Measurements from ENCODE around the gene CBLC. TPM values are rescaled to one million over a fixed set of nuclear protein-coding genes. Genes with fewer than 3 reads are reported as not detected.

CBLC gene
- not detected in 2 replicates for total RNA-seq (2014; rRNA removed; shearing (Covaris generic))

- DNase-seq (ENCODE audit: low read depth): no peak
These were observed at the start of gene CBLC for GRCh38 chr19:44777715-44778347. Gene CBLC, plus strand, starts transcription at chr19:44777890. Its CDS starts 42 bp downstream, at chr19:44777932.

DNA sequence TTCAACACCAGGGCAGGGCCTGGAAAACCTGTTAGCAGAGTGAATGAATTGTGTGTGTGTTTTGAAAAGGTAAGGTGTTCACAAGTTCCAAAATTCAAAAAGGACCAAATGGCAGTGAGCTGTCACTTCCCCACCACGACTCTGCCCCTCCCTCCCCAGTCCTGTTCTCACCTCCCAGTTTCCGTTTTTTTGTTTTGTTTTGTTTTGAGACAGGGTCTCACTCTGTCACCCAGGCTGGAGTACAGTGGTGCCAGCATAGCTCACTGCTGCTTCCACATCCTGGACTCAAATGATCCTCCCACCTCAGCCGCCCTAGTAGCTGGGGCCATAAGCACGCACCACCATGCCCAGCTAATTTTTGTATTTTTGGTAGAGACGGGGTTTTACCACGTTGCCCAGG lies 49.5 kb upstream of the CBLC start:
- DNase-seq (ENCODE audit: low read depth): no peak

DNA sequence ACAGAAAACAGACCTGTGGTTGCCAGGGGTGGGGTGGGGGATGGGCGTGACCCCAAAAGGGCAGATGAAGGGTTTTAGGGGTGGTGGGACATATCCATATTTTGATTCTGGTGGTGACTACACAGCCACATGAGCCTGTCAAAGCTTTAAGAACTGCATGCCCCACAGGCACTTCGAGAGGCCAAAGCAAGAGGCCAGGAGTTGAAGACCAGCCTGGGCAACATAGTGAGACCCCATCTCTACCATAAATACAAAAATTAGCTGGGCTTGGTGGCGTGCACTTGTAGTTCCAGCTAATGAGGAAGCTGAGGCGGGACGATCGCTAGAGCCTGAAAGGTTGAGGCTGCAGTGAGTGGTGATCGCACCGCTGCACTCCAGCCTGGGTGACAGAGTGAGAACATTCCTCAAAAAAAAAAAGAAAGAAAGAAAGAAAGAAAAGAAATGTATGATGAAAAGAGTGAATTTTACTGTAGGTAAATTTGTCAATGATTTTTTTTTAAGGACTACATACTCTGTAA lies 48.1 kb upstream of the CBLC start:
- DNase-seq (ENCODE audit: low read depth): no peak

DNA sequence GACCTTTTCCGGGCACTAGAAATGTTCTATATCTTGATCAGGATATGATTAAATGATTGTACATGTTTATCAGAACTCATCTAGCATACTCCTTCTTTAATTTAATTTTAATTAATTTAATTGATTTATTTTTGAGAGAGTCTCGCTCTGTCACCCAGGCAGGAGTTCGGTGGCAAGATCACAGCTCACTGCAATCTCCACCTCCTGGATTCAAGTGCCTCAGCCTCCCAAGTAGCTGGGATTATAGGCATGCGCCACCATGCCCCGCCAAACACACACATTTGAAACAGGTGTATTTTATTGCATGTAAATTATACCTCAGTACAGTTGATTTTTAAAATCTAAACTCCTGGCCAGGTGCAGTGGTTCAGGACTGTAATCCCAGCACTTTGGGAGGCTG lies 46.6 kb upstream of the CBLC start:
- DNase-seq (ENCODE audit: low read depth): no peak

DNA sequence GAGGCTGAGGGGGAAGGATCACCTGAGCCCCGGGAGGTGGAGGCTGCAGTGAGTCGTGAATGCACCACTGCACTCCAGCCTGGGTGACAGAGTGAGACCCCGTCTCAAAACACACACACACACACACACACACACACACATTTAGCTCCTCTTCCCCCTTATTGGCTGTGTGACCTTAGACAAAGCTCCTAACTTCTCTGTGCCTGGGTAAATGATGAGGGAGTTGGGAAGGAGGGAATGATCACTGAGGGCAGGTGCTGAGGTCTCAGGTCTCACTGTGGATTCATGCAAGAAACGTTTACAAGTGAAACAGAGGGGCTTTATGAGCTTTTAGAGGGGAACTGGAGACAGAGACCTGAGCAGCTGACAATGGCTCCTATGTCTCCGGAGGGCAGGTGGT lies 46.1 kb upstream of the CBLC start:
- no peak for DNase-seq (ENCODE audit: low read depth)

DNA sequence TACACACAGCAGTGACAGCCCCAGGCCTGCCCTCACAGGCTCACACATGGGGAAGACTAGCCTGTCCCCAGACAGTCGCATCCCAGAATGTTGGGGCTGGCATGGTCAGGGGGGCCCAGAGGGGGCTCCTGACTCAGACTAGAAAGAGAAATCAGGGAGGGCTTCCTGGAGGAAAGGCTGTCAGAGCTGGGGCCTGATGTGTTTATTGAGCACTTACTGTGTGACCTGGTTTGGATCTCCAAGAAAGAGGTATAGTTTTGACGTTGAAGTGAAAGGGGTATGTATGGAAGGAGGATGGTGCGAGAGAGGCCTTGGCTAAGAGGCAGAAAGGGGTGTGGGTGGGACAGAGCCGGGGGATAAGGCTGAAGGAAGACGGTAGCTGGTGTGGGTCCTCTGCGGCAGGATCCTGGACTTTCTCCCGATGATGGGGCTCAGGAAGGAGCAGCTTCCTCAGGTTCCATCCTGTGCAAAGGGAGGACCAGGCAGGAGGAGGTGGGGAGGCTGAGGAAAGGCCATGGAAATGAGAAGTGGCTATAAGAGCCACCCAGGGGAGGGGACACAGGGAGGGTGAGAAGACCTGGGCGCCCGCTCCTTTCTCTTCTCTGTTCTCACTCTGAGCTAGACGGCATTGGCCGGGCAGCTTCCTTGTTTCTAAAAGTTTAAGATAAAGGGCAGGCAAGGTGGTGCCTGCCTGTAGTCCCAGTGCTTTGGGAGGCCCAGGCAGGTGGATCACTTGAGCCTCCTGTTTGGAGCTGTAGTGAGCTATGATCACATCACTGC lies 45.3 kb upstream of the CBLC start:
- DNase-seq (ENCODE audit: low read depth): no peak

- DNase-seq (ENCODE audit: low read depth): no peak
These were observed 43.3 kb upstream of the CBLC start for GRCh38 chr19:44734357-44734756.

- DNase-seq (ENCODE audit: low read depth): peak; percentile 74
These were observed 42.7 kb upstream of the CBLC start for GRCh38 chr19:44735011-44735410.

- peak; percentile 73 for DNase-seq (ENCODE audit: low read depth)
These were observed 40.2 kb upstream of the CBLC start for GRCh38 chr19:44737238-44738071.

DNA sequence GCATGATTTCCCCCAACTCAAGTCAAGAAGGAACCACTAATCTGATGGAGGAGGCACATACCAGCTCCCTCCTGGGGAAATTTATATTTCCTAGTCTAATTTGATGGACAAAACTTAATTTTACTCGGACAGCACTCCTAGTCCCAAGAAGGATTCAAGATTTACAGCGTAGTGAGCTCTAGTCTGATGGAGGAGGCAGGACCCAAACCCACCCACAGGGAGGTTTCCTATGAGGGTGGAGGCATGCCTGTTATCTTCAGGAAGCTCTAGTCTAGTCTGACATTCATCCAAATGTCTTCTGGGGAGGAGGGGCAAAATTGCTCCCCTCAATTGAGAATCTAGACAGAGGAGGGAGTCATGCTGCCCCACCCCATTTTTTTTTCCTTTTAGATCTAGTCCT lies 39.6 kb upstream of the CBLC start:
- no peak for DNase-seq (ENCODE audit: low read depth)

GRCh38 chr19:44738603-44739558 lies 38.8 kb upstream of the CBLC start:
- DNase-seq (ENCODE audit: low read depth): peak; percentile 49

GRCh38 chr19:44740351-44740824 lies 37.3 kb upstream of the CBLC start:
- no peak for DNase-seq (ENCODE audit: low read depth)

DNA sequence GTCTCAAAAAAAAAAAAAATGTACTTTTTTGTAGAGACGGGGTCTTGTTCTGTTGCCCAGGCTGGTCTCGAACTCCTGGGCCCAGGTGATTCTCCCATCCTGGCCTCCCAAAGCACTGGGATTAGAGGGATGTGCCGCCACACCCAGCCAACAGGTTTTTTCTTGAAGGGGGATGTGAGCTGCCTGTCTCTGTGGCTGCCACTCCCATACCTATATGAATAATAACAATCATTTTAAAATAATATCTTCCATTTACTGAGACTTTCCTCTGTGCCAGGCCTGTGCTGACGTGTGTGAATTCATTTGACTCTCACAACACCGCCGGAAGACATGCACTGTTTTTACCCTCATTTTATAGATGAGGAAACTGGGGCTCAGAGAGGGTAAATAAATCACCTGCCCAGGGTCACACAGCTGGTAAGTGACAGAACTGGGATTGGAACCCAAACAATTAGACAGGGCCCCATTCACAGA lies 36.4 kb upstream of the CBLC start:
- peak; percentile 49 for DNase-seq (ENCODE audit: low read depth)

DNA sequence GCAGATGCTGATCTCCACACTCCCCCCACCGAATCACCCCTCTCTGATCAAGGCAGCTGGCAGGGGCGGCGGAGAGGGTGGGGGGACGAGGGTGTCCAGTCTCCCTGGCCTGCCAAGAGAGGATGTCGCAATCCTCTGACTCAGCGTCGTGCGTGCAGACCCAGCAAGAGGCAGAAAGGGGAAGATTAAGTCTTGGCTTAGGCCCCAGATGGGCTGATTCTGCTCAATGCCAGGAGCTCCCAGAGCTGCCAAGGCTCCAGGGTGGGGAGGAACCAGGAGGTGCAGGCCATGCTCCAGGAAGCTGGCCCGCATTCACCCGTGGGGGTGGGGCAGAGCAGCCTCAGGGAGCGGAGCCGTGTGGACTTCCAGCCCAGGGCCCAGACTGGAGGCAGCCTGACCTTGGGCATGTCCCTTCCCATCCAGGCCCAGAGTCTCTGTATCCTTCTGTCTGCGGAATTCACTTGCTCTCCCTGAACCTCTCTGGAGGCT lies 35.8 kb upstream of the CBLC start:
- peak; percentile 100 for DNase-seq (ENCODE audit: low read depth)

- peak; percentile 86 for DNase-seq (ENCODE audit: low read depth)
These were observed 35.2 kb upstream of the CBLC start for GRCh38 chr19:44742330-44743061.

- no peak for DNase-seq (ENCODE audit: low read depth)
These were observed 32.8 kb upstream of the CBLC start for GRCh38 chr19:44744871-44745332.

- peak; percentile 88 for DNase-seq (ENCODE audit: low read depth)
These were observed 32.3 kb upstream of the CBLC start for GRCh38 chr19:44745341-44745831.

- DNase-seq (ENCODE audit: low read depth): no peak
These were observed 31.6 kb upstream of the CBLC start for GRCh38 chr19:44745887-44746600.

DNA sequence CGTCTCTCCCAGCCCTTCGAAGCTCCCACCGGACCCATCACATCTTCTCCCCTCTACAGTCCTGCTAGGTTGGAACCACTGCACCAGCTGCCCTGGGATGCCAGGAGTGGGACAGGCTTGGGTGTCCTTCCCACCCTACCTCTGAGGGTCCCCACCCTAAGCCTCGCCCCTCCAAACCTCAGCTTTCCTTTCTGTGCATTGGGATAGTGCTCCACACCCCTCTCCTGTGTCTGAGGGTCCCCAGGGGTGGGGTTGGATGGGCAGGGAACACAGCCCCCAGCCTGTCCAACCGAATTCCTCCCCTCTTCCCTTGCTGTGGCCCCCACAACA lies 31.1 kb upstream of the CBLC start:
- no peak for DNase-seq (ENCODE audit: low read depth)

All from RPMI7951 (cell line).